NB4 (cell line): ENCODE data around the gene PRR5L.
"Not testable (repeated sequence)": the region's sequence is repeated elsewhere in the genome, so short reads cannot be mapped to it uniquely, and the experiment has no call there.

Experiments used
- MYC ChIP-seq: IDR thresholded peaks from 2 replicates; pipeline ENCODE4 v1.6.1; 2011; ENCODE audit warnings: low read depth, low read length
- POLR2A ChIP-seq: IDR thresholded peaks from 2 replicates; pipeline ENCODE4 v1.6.1; 2011; ENCODE audit warnings: mild to moderate bottlenecking; ENCODE audit not compliant: insufficient read length; ENCODE audit errors: extremely low read depth
- TF ChIP-seq, protein P1 (sequence below): IDR thresholded peaks from one replicate; pipeline ENCODE4 v1.5.1; 2012; ENCODE audit warnings: low read depth, low read length
- TF ChIP-seq, protein P2 (sequence below): IDR thresholded peaks from 2 replicates; pipeline ENCODE4 v1.6.1; 2011; ENCODE audit warnings: low read depth, low read length

DNA sequence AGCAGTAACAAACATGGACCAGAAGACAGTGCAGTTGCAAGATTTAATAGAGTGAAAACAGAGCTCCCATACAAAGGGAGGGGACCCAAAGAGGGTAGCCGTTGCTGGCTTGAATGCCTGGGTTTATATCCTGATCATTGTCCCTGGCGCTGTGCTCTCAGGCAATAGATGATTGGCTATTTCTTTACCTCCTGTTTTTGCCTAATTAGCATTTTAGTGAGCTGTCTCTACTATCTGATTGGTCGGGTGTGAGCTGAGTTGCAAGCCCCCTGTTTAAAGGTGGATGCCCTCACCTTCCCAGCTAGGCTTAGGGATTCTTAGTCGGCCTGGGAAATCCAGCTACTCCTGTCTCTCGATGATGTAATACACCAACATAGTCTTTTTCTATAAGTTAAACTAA, 29.3 kb downstream of the PRR5L start:
- TF ChIP-seq, protein P1, sequence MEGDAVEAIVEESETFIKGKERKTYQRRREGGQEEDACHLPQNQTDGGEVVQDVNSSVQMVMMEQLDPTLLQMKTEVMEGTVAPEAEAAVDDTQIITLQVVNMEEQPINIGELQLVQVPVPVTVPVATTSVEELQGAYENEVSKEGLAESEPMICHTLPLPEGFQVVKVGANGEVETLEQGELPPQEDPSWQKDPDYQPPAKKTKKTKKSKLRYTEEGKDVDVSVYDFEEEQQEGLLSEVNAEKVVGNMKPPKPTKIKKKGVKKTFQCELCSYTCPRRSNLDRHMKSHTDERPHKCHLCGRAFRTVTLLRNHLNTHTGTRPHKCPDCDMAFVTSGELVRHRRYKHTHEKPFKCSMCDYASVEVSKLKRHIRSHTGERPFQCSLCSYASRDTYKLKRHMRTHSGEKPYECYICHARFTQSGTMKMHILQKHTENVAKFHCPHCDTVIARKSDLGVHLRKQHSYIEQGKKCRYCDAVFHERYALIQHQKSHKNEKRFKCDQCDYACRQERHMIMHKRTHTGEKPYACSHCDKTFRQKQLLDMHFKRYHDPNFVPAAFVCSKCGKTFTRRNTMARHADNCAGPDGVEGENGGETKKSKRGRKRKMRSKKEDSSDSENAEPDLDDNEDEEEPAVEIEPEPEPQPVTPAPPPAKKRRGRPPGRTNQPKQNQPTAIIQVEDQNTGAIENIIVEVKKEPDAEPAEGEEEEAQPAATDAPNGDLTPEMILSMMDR, result not testable (repeated sequence)
- not testable (repeated sequence) for TF ChIP-seq POLR2A, MYC
- TF ChIP-seq, protein P2, sequence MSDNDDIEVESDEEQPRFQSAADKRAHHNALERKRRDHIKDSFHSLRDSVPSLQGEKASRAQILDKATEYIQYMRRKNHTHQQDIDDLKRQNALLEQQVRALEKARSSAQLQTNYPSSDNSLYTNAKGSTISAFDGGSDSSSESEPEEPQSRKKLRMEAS, result not testable (repeated sequence)
